ENCODE results near the gene RAB14. TPM values are rescaled to one million over a fixed set of nuclear protein-coding genes. Genes with fewer than 3 reads are reported as not detected.

Gene RAB14
- total RNA-seq, 1 donor from 2014 or later: 35.9 TPM

DNA sequence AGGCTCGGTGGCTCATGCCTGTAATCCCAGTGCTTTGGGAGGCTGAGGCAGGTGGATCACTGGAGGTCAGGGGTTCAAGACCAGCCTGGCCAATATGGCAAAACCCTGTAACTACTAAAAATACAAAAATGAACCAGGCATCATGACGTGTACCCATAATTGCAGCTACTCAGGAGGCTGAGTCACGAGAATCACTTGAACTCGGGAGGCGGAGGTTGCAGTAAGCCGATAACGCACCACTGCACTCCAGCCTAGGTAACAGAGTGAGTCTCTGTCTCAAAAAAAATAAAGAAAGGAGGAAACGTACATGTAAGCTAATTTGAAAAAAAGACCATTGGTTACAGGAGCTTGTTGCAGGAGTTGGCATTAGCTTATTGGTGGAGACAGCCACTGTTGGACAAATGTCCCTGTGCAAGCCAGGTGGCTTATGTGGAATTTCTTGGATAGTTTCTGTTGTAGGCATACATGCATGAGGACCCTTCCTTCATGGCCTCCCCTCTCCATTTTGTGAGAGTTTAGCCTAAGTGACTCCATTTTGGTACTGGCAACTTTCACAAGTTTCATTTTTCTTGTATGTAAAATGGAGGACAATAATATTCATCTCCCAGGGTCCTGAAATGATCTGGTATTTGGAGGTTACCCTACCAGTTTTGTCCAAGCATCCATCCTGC is 16.8 kb upstream of the RAB14 start:
- DNase-seq (ENCODE audit: low spot score): no peak
- Histone ChIP-seq H3K9ac (no peak overlapping the region), H4K20me1 (ENCODE audit: low read depth) (no peaks in the 10 kb centered on the region), H3F3A (ENCODE audit: low read depth) (peaks cover 23% of the 10 kb centered on the region), H3K27ac (no peak overlapping the region), H2AFZ (replicated peaks) (no peak overlapping the region), H3K79me2 (ENCODE audit: low read depth) (no peaks in the 10 kb centered on the region), H3K4me3 (no peak overlapping the region), H3K27me3 (peaks cover 34% of the 10 kb centered on the region), H3K4me1 (peaks cover 28% of the 10 kb centered on the region), H3K36me3 (no peaks in the 10 kb centered on the region), H3K4me2 (no peak overlapping the region), H3K9me3 (ENCODE audit: low read depth) (no peaks in the 10 kb centered on the region)
- TF ChIP-seq EZH2phosphoT487 (IDR thresholded peaks at IDR 0.05) (no peak), EZH2 (IDR thresholded peaks at IDR 0.05) (no peak)
- TF ChIP-seq, protein P1, sequence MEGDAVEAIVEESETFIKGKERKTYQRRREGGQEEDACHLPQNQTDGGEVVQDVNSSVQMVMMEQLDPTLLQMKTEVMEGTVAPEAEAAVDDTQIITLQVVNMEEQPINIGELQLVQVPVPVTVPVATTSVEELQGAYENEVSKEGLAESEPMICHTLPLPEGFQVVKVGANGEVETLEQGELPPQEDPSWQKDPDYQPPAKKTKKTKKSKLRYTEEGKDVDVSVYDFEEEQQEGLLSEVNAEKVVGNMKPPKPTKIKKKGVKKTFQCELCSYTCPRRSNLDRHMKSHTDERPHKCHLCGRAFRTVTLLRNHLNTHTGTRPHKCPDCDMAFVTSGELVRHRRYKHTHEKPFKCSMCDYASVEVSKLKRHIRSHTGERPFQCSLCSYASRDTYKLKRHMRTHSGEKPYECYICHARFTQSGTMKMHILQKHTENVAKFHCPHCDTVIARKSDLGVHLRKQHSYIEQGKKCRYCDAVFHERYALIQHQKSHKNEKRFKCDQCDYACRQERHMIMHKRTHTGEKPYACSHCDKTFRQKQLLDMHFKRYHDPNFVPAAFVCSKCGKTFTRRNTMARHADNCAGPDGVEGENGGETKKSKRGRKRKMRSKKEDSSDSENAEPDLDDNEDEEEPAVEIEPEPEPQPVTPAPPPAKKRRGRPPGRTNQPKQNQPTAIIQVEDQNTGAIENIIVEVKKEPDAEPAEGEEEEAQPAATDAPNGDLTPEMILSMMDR (IDR thresholded peaks at IDR 0.05): no peak
- Mint-ChIP-seq H3K27me3 (ENCODE audit: insufficient read depth, low read depth) (peaks cover 7% of the 10 kb centered on the region), H3K9me3 (no peaks in the 10 kb centered on the region), H3K4me1 (peaks cover 26% of the 10 kb centered on the region), H3K4me3 (no peak overlapping the region), H3K27ac (no peak overlapping the region), H3K36me3 (no peaks in the 10 kb centered on the region)

DNA sequence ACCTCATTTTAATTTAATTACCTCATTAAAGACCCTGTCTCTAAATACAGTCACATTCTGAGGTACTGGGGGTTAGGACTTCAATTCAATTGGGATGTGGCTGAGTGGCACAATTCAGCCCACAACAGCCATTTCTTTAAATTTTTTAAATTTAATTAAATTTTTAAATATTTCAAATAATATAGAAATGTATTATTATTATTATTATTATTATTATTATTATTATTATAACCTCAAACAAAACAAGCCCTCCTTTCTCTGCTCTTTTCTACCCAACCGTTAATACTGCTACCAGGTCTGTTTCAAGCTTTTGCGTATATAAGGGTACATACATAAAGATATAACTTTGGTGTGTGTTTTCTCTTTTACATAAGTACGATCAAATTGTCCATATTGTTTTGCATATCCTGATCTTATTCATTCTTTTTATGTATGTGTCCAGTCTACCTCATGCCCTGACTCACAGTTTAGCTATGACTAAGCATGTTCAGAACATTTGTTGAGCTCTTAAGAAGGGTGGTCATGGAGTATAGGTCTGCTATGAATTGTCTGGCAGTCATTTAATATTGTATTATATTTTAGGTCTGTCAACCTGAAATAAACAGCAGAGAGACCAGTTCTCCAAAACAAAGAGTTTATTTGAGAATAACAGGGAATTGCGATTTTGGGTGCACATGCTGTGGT is 16.1 kb upstream of the RAB14 start:
- Mint-ChIP-seq H3K27ac (no peak overlapping the region), H3K9me3 (no peaks in the 10 kb centered on the region), H3K4me3 (no peak overlapping the region), H3K27me3 (ENCODE audit: insufficient read depth, low read depth) (peaks cover 4% of the 10 kb centered on the region), H3K4me1 (peaks cover 22% of the 10 kb centered on the region), H3K36me3 (no peaks in the 10 kb centered on the region)
- Histone ChIP-seq H2AFZ (replicated peaks) (no peak overlapping the region), H4K20me1 (ENCODE audit: low read depth) (no peaks in the 10 kb centered on the region), H3K36me3 (no peaks in the 10 kb centered on the region), H3K9me3 (ENCODE audit: low read depth) (no peaks in the 10 kb centered on the region), H3K4me3 (no peak overlapping the region), H3K4me2 (no peak overlapping the region), H3K4me1 (peaks cover 28% of the 10 kb centered on the region), H3F3A (ENCODE audit: low read depth) (peaks cover 23% of the 10 kb centered on the region), H3K27me3 (peaks cover 34% of the 10 kb centered on the region), H3K9ac (no peak overlapping the region), H3K27ac (no peak overlapping the region), H3K79me2 (ENCODE audit: low read depth) (no peaks in the 10 kb centered on the region)
- TF ChIP-seq EZH2phosphoT487 (IDR thresholded peaks at IDR 0.05): no peak
- no peak for TF ChIP-seq EZH2 (IDR thresholded peaks at IDR 0.05)
- TF ChIP-seq, protein P1 (IDR thresholded peaks at IDR 0.05): no peak
- no peak for DNase-seq (ENCODE audit: low spot score)

GRCh38 chr9:121216271-121216805 is 14.7 kb upstream of the RAB14 start:
- Histone ChIP-seq H3K9me3 (ENCODE audit: low read depth) (no peaks in the 10 kb centered on the region), H3K9ac (no peak overlapping the region), H4K20me1 (ENCODE audit: low read depth) (no peaks in the 10 kb centered on the region), H3F3A (ENCODE audit: low read depth) (peaks cover 13% of the 10 kb centered on the region), H3K27me3 (peaks cover 36% of the 10 kb centered on the region), H3K36me3 (no peaks in the 10 kb centered on the region), H3K79me2 (ENCODE audit: low read depth) (no peaks in the 10 kb centered on the region), H2AFZ (replicated peaks) (no peak overlapping the region), H3K4me3 (no peak overlapping the region), H3K4me1 (peaks cover 20% of the 10 kb centered on the region), H3K4me2 (no peak overlapping the region), H3K27ac (no peak overlapping the region)
- Mint-ChIP-seq H3K27me3 (ENCODE audit: insufficient read depth, low read depth) (peaks cover 2% of the 10 kb centered on the region), H3K9me3 (no peaks in the 10 kb centered on the region), H3K4me3 (no peak overlapping the region), H3K4me1 (peaks cover 13% of the 10 kb centered on the region), H3K27ac (no peak overlapping the region), H3K36me3 (no peaks in the 10 kb centered on the region)
- no peak for DNase-seq (ENCODE audit: low spot score)
- TF ChIP-seq, protein P1 (IDR thresholded peaks at IDR 0.05): no peak
- TF ChIP-seq EZH2phosphoT487 (IDR thresholded peaks at IDR 0.05) (no peak), EZH2 (IDR thresholded peaks at IDR 0.05) (no peak)

Measured in neural progenitor cell (in vitro differentiated cells).